Measurements from ENCODE around the gene PLIN5.

Gene PLIN5

DNA sequence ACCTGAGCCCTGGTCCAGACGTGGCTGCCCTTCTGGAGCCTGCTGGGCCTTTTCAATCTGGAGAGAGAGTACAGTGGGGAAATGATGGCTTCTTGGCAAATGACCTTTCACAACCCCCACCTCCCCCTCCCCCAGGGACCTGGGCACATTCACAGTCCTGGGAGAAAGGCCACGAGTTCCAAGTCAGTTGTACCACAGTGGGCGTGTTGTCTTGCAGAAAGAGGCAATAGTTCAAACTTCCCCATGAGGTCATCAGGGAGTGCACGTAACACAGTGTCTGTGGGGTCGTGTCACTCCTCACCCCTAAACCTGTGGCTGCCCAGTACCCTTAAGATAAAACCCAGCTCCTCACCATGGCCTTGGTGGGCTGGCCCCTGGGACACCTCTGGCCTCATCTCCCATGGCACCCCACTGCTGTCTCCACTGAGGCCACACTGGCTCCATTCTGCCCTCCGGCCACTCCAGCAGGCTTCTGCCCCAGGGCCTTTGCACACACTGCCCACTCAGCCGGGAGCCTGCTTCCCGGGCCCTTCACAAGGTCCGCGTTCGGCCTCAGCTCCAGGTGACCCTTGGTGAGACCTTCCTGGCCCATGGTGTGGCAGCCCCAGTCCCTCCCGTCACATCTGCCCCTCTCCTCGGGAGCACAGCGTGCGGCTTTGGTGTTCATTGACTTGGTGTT lies 30.0 kb downstream of the PLIN5 start:
- no peak for DNase-seq (ENCODE audit: low read depth in 2 of 2)

DNA sequence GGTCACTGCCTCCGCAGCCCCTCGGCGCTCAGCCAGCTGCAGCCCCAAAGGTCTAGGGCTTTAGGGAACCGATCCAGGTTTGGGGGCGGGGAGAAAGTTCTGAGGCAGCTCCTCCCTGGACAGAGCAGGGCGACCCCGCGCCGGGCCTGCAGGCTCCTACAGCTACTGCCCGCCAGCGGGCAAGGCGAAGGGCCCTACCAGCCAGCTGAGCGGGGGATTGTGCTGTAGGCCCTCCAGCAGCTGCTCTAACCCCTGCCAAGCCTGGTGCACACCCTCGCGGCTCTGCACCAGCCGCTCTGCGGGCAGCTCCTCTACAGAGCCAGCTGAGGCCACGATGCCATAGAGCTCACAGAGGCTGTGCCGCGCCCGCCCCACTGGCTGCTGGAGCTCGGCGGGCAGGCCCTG lies 30.7 kb downstream of the PLIN5 start:
- no peak for DNase-seq (ENCODE audit: low read depth in 2 of 2)

DNA sequence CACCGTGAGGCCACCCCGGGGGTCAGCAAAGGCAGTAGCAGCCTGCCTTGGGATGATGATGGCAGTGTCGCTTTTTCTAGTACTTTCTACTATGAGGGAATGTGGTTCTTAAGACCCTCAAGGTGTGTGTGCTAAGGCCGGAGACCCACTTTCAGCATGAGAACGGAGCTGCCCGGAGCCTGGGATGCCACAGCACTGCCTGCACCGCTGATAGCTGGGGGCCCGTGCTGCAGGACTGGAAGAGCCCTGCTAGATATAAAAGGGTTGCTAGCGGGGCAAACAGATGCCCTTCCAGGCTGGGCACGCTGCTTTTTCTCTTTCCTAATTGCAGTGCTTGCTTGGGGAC lies 31.2 kb downstream of the PLIN5 start:
- no peak for DNase-seq (ENCODE audit: low read depth in 2 of 2)

DNA sequence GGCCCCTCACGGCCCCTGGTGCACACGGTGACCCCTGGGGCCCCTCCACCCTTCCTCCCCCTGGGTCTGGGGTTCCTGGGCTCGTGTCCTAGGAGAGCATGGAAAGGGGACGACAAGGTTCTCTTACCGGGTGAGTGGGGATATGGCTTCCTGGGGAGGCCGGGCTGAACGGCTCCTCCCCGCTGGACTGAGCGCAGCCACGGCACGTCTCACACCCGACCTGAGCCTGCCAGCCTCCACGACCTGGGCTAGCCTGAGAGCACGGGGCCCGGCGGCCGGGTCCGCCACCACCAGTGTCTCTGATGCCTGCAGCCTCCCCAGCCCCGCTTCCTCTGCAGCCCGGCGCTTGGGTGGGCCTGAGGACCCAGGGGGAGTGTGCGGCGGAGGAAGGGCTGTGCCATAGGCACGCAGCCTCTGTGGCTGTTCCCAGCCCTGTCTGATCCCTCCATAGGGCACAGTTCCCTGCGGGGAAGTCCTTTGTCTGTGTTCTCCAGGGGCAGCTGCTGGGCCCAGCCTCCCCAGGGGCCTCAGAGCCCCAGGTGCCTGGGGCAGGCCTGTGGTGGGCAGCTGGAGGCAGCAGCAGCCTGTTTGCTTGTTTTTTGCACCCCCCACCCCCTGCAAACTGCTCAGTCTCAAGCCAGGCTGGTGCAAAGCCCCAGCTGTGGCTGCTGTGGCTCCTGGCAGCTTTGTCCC lies 31.7 kb downstream of the PLIN5 start:
- no peak for DNase-seq (ENCODE audit: low read depth in 2 of 2)

DNA sequence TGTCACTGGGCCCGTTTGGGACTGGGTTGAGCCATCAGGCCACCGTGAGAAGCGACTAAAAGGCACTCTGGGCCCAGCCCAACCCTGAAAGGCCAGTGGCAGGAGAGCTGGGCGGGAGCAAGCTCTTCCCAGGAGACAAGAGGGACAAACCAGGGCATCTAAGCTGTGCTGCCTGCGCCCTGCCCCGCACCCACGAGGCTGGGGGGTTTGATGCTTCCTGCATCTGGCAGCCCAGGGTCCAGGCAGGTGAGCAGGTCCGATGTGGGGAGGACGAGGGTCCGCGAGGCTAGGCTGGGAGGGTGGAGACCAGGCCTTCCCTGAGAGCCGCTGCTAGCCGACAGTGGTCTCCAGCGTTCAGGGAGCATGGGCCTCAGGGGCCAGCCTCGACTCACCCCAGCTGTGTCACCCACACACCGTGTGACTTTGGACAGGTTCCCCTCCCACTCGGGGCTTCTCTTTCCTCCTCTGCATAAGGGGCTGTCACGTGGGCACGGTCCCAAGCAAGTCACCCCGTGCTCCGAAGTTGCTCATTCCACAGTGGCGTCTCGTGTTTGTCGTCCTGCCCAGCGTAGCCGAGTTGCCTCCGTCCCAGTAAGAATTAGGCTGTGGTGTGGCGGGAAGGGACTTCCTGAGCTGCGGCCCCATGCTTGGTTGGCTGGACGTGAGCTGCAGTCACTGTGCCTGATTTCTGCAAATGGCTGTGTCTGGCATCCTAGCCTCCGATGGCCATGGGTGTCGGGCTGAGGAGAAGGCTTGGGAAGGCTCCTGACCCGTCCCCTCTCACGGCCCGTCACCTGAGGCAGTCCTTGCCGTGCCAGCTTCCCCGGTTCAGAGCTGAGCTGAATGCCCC lies 32.5 kb downstream of the PLIN5 start:
- DNase-seq (ENCODE audit: low read depth in 2 of 2): no peak

DNA sequence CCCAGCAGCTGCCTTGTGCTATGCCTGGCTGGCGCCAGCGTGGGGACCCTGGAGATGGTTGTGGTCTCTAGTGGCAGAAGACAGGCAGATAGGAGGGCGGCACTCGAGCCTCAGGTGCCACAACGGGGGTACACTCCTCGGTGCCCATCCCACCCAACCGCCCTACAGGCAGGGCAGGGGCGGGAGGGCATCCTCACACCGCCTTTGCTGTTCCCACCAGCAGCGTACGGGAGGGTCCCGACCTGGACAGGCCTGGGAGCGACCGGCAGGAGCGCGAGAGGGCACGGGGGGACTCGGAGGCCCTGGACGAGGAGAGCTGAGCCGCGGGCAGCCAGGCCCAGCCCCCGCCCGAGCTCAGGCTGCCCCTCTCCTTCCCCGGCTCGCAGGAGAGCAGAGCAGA lies 33.3 kb downstream of the PLIN5 start:
- DNase-seq (ENCODE audit: low read depth in 2 of 2): no peak

DNA sequence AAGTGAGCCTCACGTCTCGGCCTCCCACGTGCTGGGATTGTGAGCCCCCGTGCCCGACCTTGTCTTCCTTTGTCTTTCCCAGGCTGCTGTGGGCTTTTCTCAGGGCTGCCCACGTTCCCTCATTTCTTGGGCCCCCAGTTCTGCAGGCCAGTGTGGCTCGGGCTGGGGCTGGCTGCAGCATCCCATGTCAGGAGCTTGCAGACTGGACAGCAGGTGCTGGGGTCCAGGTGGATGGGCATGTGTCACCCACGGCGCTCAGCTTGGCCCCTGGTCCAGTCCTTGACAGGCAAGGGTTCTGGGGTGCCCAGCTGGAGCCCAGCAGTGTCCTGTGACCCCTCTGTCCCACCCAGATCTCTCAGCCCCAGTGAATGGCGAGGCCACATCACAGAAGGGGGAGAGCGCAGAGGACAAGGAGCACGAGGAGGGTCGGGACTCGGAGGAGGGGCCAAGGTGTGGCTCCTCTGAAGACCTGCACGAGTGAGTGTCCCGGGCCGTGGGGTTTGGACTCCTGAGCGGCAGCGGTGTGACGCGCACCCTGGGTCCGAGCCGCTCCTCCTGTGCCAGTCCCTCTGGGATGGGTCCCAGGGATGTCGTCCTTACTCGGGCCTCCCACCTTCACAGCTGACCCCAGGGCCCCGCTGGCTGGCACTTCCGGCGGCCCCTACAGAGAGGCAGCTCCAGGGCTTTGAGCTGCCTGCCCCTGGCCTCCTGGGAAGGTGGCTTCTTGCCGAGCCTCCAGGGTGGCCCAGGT lies 34.0 kb downstream of the PLIN5 start:
- DNase-seq (ENCODE audit: low read depth in 2 of 2): no peak

DNA sequence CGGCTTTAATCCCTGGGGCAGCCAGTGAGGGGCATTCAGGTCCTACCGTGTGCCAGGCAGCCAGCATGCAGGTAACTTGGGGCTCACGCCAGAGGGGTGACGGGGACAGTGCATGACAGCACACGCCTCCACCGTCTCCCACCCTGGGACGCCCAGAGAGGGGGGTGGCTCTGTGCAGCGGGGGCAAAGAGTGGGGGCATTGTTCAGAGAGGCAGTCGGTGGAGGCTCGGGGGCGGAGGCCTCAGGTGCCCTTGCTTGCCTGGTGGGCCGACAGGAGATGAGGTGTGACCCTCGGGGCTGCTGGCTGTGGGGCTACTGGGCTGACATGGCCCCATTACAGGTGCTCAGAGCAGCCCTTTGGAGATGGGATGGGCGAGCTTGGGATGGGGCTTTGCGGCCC lies 35.2 kb downstream of the PLIN5 start:
- no peak for DNase-seq (ENCODE audit: low read depth in 2 of 2)

DNA sequence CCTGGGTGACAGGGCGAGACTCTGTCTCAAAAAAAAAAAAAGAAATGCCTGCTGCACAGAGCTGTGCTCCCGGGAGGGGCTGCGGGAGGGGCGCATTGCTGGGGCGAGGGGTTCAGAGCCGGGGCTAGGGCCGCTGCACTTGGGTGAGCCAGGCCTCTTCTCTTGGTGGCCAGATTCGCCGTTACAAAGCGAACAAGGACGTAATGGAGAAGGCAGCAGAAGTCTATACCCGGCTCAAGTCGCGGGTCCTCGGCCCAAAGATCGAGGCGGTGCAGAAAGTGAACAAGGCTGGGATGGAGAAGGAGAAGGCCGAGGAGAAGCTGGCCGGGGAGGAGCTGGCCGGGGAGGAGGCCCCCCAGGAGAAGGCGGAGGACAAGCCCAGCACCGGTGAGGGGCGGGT lies 35.7 kb downstream of the PLIN5 start:
- DNase-seq (ENCODE audit: low read depth in 2 of 2): no peak

DNA sequence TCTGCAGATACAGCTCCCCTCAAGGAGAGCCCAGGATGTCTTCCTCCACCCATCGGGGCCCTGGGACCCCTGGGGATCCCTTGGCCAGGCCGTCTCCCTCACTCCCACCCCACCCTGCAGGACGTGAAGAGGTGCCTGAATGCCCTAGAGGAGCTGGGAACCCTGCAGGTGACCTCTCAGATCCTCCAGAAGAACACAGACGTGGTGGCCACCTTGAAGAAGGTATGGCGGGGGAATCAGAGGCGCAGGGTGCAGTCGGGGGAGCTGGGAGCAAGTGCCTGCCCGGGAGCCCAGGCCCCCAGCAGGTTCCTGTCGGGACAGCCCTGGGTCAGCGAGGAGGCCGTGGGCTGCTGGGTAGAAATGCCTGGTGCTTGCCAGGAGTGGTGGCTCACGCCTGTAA lies 36.3 kb downstream of the PLIN5 start:
- DNase-seq (ENCODE audit: low read depth in 2 of 2): no peak

DNA sequence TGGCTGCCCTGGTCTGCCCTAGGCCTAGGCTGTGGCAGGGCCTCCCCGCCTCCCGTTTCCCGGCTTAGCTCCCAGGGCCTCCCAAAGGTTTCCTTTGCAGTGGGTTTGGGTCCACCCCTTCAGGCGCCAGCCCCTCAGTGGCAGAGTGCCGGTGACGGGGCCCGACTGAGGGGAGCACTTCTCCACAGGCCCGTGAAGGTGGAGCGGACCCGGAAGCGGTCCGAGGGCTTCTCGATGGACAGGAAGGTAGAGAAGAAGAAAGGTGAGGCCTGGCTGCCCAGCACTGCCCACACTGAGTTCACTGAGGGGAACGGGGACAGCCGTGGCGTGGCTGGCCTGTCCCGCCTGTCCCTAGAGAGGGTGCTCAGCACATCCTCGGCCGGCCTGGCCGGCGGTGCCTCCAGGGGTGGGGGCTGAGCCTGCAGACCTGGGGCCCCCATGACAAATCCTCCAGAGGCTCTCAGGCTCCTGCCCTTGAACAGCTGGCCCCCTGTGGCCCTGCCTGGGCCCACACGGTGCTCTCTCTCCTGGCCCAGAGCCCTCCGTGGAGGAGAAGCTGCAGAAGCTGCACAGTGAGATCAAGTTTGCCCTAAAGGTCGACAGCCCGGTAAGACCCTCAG lies 37.1 kb downstream of the PLIN5 start:
- DNase-seq (ENCODE audit: low read depth in 2 of 2): no peak

DNA sequence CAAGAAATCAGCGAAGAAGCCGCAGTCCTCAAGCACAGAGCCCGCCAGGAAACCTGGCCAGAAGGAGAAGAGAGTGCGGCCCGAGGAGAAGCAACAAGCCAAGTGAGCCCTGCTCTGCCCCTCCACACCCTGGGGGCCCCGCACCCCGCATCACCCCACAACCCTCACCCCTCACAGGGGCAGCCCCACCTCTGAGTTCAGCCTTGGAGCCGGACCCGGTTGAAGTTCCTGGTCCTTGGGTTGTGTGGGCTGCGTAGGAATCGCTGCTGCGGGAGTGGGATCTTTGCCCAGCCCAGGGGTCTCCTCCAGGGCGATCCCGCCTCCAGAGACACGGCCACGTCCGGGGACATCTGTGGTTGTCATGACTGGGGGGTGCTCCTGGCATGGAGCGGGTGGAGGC lies 38.7 kb downstream of the PLIN5 start:
- DNase-seq (ENCODE audit: low read depth in 2 of 2): no peak

DNA sequence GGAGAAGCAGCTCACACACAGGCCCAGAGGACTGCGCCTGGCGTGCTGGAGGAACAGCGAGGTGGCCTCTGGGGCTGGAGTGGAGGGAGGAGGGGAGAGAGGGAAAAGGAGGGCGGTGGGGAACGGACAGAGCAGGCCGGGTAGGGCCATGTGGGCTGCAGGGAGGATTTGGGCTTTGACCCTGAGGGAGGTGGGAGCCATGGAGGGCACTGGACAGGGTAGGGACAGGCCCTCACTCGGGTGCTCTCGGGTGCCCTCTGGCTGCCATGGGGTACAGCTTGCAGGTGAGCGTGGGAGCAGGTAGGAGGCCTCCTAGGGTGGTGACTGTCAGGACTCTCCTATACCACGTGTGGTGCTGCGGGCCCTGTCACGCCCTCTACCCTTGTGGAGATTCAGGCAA lies 39.6 kb downstream of the PLIN5 start:
- no peak for DNase-seq (ENCODE audit: low read depth in 2 of 2)

DNA sequence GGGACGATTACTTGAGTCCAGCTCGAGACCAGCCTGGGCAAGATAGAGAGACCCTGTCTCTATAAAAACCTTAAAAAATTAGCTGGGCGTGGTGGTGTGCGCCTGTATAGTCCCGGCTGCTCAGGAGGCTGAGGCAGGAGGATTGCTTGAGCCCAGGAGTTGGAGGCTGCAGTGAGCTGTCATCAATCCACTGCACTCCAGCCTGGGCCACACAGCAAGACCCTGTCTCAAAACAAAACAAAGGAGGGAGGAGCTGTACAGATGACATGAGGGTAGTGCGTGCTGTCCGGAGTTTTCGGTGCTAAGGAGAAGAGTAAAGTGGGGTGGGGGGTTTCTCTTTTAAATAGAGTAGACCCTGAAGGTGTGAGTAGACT lies 40.3 kb downstream of the PLIN5 start:
- no peak for DNase-seq (ENCODE audit: low read depth in 2 of 2)

DNA sequence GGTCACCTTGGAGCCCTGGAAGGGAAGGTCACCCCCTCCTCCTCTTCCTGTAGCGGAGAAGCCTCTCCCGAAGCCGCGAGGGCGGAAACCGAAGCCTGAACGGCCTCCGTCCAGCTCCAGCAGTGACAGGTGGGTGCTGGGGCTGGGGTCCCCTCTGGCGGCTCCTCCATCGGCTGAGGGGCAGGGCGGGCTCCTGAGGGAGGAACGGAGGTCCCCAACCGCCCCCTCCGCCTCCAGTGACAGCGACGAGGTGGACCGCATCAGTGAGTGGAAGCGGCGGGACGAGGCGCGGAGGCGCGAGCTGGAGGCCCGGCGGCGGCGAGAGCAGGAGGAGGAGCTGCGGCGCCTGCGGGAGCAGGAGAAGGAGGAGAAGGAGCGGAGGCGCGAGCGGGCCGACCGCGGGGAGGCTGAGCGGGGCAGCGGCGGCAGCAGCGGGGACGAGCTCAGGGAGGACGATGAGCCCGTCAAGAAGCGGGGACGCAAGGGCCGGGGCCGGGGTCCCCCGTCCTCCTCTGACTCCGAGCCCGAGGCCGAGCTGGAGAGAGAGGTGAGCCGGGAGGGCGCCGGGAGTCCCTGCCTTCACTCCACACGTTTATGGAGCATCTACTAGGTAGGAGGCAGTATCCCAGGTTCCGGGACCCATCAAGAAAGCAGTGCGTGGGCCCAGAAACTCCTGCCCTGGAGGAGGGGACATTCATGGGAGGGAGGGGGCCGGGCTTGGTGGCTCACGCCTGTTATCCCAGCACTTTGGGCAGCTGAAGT lies 40.9 kb downstream of the PLIN5 start:
- no peak for DNase-seq (ENCODE audit: low read depth in 2 of 2)

DNA sequence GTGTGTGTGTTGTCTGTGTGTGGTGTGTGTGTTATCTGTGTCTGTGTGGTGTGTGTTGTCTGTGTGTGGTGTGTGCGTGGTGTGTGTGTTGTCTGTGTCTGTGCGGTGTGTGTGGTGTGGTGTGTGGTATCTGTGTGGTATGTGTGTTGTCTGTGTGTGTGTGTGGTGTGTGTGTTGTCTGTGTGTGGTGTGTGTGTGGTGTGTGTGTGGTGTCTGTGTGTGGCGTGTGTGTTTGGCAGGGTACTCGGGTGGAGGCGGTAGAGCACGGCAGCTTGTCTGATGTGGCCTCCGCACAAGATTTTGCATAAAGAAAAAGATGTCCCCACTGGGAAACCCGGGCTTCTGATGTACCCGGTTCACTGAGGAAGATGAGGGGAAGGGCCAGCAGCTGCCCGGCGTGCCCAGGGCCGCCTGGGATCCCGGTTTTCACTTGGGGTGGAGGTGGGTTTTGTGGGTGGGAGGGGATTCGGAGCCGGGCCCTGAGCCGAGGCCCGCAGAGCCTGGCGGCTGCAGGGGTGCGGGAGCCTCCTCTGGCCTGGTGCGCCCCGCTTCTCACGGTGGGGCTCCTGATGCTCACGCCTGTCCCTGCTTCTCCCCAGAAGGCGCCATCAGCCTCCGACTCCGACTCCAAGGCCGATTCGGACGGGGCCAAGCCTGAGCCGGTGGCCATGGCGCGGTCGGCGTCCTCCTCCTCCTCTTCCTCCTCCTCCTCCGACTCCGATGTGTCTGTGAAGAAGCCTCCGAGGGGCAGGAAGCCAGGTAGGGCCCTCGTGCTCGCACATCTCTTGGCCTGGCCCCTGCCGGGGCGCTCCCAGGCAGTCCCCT lies 41.7 kb downstream of the PLIN5 start:
- DNase-seq (ENCODE audit: low read depth in 2 of 2): no peak

DNA sequence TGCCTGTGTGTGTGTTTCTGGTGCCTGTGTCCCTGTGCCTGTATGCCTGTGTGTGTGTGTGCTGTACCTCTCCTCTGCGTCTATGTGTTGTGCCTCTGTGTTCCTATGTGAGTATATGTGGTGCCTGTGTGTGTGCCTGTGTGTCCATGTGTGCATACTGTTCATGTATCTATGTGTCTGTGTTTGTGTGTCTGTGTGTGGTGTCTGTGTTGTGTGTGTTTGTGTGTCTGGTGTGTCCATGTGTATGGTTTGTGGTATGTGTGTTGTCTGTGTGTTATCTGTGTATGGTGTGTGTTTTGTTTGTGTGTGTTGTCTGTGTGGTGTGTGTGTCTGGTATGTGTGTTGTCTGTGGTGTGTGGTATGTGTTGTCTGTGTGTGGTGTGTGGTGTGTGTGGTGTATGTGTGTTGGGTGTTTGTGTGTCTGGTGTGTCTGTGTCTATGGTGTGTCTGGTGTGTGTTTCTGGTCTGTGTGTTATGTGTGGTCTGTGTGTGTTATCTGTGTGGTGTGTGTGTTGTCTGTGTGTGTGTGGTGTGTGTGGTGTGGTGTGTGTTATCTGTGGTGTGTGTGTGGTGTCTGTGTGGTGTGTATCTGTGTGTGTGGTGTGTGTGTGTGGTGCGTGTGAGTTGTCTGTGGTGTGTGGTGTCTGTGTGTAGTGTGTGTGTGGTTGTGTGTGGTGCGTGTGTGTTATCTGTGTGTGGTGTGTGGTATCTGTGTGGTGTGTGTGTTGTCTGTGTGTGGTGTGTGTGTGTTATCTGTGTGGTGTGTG lies 42.5 kb downstream of the PLIN5 start:
- no peak for DNase-seq (ENCODE audit: low read depth in 2 of 2)

DNA sequence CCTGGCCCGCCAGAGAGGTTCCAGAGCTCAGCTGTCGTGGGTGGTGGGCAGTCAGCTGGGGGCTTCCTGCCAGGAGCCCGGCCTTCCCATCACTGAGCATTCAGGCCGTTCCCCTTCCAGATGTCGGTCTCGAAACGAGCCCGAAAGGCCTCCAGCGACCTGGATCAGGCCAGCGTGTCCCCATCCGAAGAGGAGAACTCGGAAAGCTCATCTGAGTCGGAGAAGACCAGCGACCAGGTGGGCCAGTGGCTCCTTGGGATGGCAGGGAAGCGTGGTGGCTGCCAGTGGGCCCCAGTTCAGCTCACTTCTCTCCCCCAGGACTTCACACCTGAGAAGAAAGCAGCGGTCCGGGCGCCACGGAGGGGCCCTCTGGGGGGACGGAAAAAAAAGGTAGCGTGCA lies 43.6 kb downstream of the PLIN5 start:
- DNase-seq (ENCODE audit: low read depth in 2 of 2): no peak

DNA sequence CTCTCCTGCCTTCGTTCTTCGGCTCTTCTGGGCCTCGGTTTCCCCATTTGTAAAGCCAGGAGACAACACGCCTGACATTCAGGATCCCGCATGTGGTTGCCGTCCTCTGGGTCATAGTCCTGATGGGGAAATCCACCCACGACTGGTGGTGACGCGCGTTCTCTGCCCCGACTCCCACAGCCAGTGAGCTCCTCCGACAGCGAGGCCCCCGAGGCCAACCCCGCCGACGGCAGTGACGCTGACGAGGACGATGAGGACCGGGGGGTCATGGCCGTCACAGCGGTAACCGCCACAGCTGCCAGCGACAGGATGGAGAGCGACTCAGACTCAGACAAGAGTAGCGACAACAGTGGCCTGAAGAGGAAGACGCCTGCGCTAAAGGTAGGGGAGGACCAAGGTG lies 46.5 kb downstream of the PLIN5 start:
- DNase-seq (ENCODE audit: low read depth in 2 of 2): no peak

Data from fibroblast of skin of left quadriceps (primary cell).